ENCODE data around the gene TSGA10. TPM values are rescaled to one million over a fixed set of nuclear protein-coding genes. Genes with fewer than 3 reads are reported as not detected.

TSGA10 gene
- total RNA-seq, 1 donor from 2014 or later, result 3.1 TPM

DNA sequence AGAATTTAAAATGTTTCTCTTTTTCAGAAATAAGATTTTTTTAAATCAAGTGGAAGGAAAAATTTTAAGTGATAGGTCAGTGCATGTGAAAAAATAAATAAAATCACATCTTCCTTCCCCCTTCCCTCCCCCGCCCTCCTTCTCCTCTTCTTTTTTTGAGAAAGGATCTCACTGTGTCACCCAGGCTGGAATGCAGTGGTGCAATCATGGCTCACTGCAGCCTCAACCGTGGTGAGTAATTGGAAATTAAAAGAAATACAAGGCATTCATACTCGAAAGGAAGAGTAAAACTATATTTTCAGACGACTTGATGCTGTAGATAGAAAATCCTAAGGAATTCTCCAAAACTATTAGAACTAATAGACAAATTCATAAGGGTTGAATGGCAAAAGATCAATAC lies 201.8 kb downstream of the TSGA10 start:
- Histone ChIP-seq H3K9me3 (replicated peaks) (no peaks in the 10 kb centered on the region), H3K27me3 (ENCODE audit: low read depth) (peaks cover 81% of the 10 kb centered on the region), H3K4me1 (no peaks in the 10 kb centered on the region), H3K4me3 (no peak overlapping the region), H3K27ac (replicated peaks) (no peak overlapping the region), H3K36me3 (no peaks in the 10 kb centered on the region)
- no peak for DNase-seq
- intact Hi-C loops (cut with micrococcal nuclease), result no loop called here
- no peak for TF ChIP-seq CTCF (IDR thresholded peaks at IDR 0.05; ENCODE audit: borderline replicate concordance)

DNA sequence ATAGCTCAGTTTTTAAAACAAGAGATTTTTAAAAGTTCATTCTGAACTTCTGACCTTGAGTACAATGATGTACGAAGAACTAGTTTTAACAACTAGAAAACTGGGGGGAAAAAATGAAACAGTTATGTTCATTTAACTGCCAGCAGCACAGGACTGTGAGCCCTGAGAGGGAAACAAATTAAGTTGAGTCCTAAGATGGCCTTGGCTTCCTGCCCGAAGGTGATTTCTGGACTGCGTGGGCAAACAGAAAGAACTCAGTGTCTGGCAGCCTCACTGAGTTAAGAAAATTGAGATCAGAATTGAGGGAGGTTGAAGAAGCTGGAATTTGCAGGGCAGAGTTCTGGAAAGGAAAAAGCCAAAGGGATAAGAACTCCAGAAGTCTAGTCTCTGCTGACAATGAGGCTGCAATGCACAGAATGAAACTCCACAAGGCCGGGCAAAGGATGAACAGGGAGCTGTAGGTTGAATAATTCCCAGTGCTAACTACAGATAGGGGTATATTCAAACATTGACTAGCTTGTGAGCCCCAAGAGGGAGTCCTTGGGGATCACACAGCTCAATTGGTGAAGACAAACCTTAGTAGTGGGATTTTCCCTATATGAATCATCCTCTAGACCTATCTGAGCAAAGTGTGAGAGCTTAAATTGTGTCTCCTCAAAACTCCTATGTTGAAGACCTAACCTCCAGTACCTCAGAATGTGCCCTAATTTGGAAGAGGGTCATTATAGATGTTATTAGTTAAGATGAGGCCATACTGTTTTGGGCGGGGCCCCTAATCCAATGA lies 205.6 kb downstream of the TSGA10 start:
- Histone ChIP-seq H3K27me3 (ENCODE audit: low read depth) (peaks cover 87% of the 10 kb centered on the region), H3K36me3 (no peaks in the 10 kb centered on the region), H3K4me3 (no peak overlapping the region), H3K4me1 (no peaks in the 10 kb centered on the region), H3K27ac (replicated peaks) (no peak overlapping the region), H3K9me3 (replicated peaks) (no peaks in the 10 kb centered on the region)
- DNase-seq, result no peak
- no peak for TF ChIP-seq CTCF (IDR thresholded peaks at IDR 0.05; ENCODE audit: borderline replicate concordance)
- intact Hi-C loops (cut with micrococcal nuclease), result no loop called here

GRCh38 chr2:98947554-98947953 lies 207.2 kb downstream of the TSGA10 start:
- H3K4me1 ChIP-seq, result no peaks in the 10 kb centered on the region
- H3K27ac ChIP-seq (replicated peaks), result no peak overlapping the region
- H3K36me3 ChIP-seq, result no peaks in the 10 kb centered on the region
- TF ChIP-seq CTCF (IDR thresholded peaks at IDR 0.05; ENCODE audit: borderline replicate concordance), result no peak
- H3K4me3 ChIP-seq, result no peak overlapping the region
- H3K9me3 ChIP-seq (replicated peaks), result no peaks in the 10 kb centered on the region
- intact Hi-C loops (cut with micrococcal nuclease), result no loop called here
- no peak for DNase-seq
- H3K27me3 ChIP-seq (ENCODE audit: low read depth), result peaks cover 72% of the 10 kb centered on the region

Other genes starting within 250 kb of the TSGA10 start
- gene CRACDL, start 218.7 kb downstream of the TSGA10 start, total RNA-seq, result 3.0 TPM
- gene C2orf15, start 13.2 kb downstream of the TSGA10 start, total RNA-seq, result not detected
- 7.9 TPM for gene LIPT1, start within 50 bp of the TSGA10 start, total RNA-seq
- 16.0 TPM for gene MITD1, start 26.1 kb upstream of the TSGA10 start, total RNA-seq
- 34.8 TPM for gene MRPL30, start 26.2 kb upstream of the TSGA10 start, total RNA-seq
- not detected for gene LYG2, start 100.7 kb upstream of the TSGA10 start, total RNA-seq
- 0.58 TPM for gene LYG1, start 146.3 kb upstream of the TSGA10 start, total RNA-seq
- gene TXNDC9, start 181.4 kb upstream of the TSGA10 start, total RNA-seq, result 20.6 TPM
- gene EIF5B, start 182.4 kb upstream of the TSGA10 start, total RNA-seq, result 87.0 TPM